HepG2 (cell line): ENCODE measurements around the gene B3GALT6. TPM values are rescaled to one million over a fixed set of nuclear protein-coding genes. Genes with fewer than 3 reads are reported as not detected.

Experiments
- ATAC-seq: fragments of 200-7000 bp; cut with Tn5 transposase; 3 replicates; pipeline ENCODE4 v1.9.1; 2020; ENCODE audit warnings: mild to moderate bottlenecking, moderate library complexity
- BruUV-seq: library from RNA; stranded (reverse); fragments of 400-500 nt; replicated peaks from 2 replicates; lab custom pipeline; 2021; lab: Mats Ljungman, UMichigan
- CTCF ChIA-PET: fragments of 300-600 bp; formaldehyde crosslinking; extraction: SDS; loops from one replicate; lab custom pipeline; 2021; ENCODE audit warnings: low total read pairs, inconsistent platforms, low intra/inter-chr PET ratio; lab: Yijun Ruan, JAX
- POLR2A ChIA-PET: fragments of 350-600 bp; sonication (Branson Sonifier 250); formaldehyde crosslinking; loops from one replicate; lab custom pipeline; 2020; ENCODE audit warnings: antibody characterized with exemption, inconsistent platforms; lab: Yijun Ruan, JAX
- DNase-seq: peaks from one replicate; pipeline ENCODE4 v3.0.0-alpha.2; 2015; ENCODE audit warnings: low spot score
- FAIRE-seq: peaks from 3 replicates; lab custom pipeline; 2011; peaks lifted over from hg19 to GRCh38; lab: Jason Lieb, UNC
- H2AFZ ChIP-seq: one replicate; pipeline ENCODE4 v1.6.1; 2011; ENCODE audit warnings: low read length, inconsistent platforms
- H3K27ac ChIP-seq: fragments of 300-600 bp; 3 replicates; pipeline ENCODE4 v1.8.0; 2011; ENCODE audit warnings: mixed run types, mild to moderate bottlenecking, mixed read lengths, low read length, inconsistent platforms; ENCODE audit not compliant: insufficient read depth; ENCODE audit errors: extremely low read length
- H3K27me3 ChIP-seq, 2 experiments: fragments of 200-600 bp in 1 of 2; 2 replicates in 1 of 2; 3 replicates in 1 of 2; pipeline versions ENCODE4 v1.6.0 to v1.8.0; 2011; ENCODE audit warnings: low read length in 2 of 2, mild to moderate bottlenecking in 2 of 2, moderate library complexity in 2 of 2, inconsistent platforms in 1 of 2; ENCODE audit not compliant: insufficient read depth in 2 of 2, control insufficient read depth in 1 of 2
- H3K36me3 ChIP-seq, 2 experiments: fragments of 200-600 bp in 1 of 2; replicated peaks in 1 of 2; 2 replicates in 1 of 2; 3 replicates in 1 of 2; pipeline versions ENCODE4 v1.5.1 to v1.8.0; 2011; ENCODE audit warnings: low read length in 2 of 2, inconsistent platforms in 1 of 2; ENCODE audit not compliant: insufficient read depth in 2 of 2, control insufficient read depth in 1 of 2
- H3K4me1 ChIP-seq: 2 replicates; pipeline ENCODE4 v1.5.1; 2012; ENCODE audit warnings: low read length, inconsistent platforms; ENCODE audit not compliant: insufficient read depth
- H3K4me2 ChIP-seq: 2 replicates; pipeline ENCODE4 v1.6.0; 2011; ENCODE audit warnings: low read depth, low read length, inconsistent platforms
- H3K4me3 ChIP-seq, 3 experiments: fragments of 200-600 bp in 1 of 3; sonication (generic), shearing (Covaris generic) in 1 of 3; replicated peaks in 1 of 3; 2 replicates each; pipeline ENCODE4 v1.5.1; 2011 to 2016; ENCODE audit warnings: low read length in 3 of 3, inconsistent platforms in 2 of 3, low read depth in 2 of 3, mild to moderate bottlenecking in 2 of 3, control low read depth in 1 of 3, mixed read lengths in 1 of 3; ENCODE audit not compliant: insufficient read depth in 1 of 3
- H3K79me2 ChIP-seq: one replicate; pipeline ENCODE4 v1.6.1; 2011; ENCODE audit warnings: low read length, inconsistent platforms; ENCODE audit not compliant: insufficient read depth
- H3K9ac ChIP-seq: 2 replicates; pipeline ENCODE4 v1.6.0; 2011; ENCODE audit warnings: mild to moderate bottlenecking, low read depth, low read length, inconsistent platforms; ENCODE audit not compliant: insufficient read depth
- H3K9me3 ChIP-seq: 2 replicates; pipeline ENCODE4 v1.5.1; 2012; ENCODE audit warnings: mild to moderate bottlenecking, low read length
- H4K20me1 ChIP-seq: 2 replicates; pipeline ENCODE4 v1.6.0; 2011; ENCODE audit warnings: inconsistent platforms, mild to moderate bottlenecking, low read length, moderate library complexity; ENCODE audit not compliant: insufficient read depth
- HNRNPLL ChIP-seq: fragments of 200-400 bp; formaldehyde crosslinking; IDR thresholded peaks from 2 replicates; pipeline ENCODE4 v1.6.1; 2017; ENCODE audit warnings: mild to moderate bottlenecking, low read depth, low read length; ENCODE audit not compliant: poor library complexity, severe bottlenecking
- HOXA5 ChIP-seq: sonication (generic); formaldehyde crosslinking; IDR thresholded peaks from 2 replicates; pipeline ENCODE4 v1.4.0; 2020; ENCODE audit warnings: missing genetic modification reagents
- MED13 ChIP-seq: sonication (generic); formaldehyde crosslinking; IDR thresholded peaks from 2 replicates; pipeline ENCODE4 v1.5.0; 2020; ENCODE audit warnings: missing genetic modification reagents
- NONO ChIP-seq, 2 experiments: fragments of 450-650 bp in 1 of 2; sonication (generic) in 1 of 2; formaldehyde crosslinking in 1 of 2; IDR thresholded peaks in 1 of 2; conservative IDR thresholded peaks in 1 of 2; 2 replicates each; pipeline versions ENCODE4 v1.6.1 to v1.8.0; 2017 to 2022; ENCODE audit warnings: mild to moderate bottlenecking in 1 of 2, missing genetic modification reagents in 1 of 2, moderate library complexity in 1 of 2
- RCOR2 ChIP-seq: IDR thresholded peaks from 2 replicates; pipeline ENCODE4 v1.6.1; 2016; ENCODE audit warnings: missing biosample characterization, missing genetic modification reagents
- TCF12 ChIP-seq, 2 experiments: fragments of 450-650 bp in 1 of 2; sonication (generic) in 1 of 2; formaldehyde crosslinking in 1 of 2; IDR thresholded peaks; 2 replicates each; pipeline versions ENCODE4 v1.6.1 to v1.8.0; 2017 to 2022; ENCODE audit warnings: antibody characterized with exemption in 1 of 2, mild to moderate bottlenecking in 1 of 2, missing genetic modification reagents in 1 of 2, moderate library complexity in 1 of 2
- ZNF343 ChIP-seq: sonication (generic); formaldehyde crosslinking; IDR thresholded peaks from 2 replicates; pipeline ENCODE4 v1.4.0; 2020; ENCODE audit warnings: mild to moderate bottlenecking, missing genetic modification reagents
- ZSCAN20 ChIP-seq: sonication (generic); formaldehyde crosslinking; IDR thresholded peaks from 2 replicates; pipeline ENCODE4 v1.4.0; 2020; ENCODE audit warnings: missing genetic modification reagents, mild to moderate bottlenecking, borderline replicate concordance
- WGBS: methylation state at CpG from one replicate; pipeline ENCODE4 v1.1.6; 2017; ENCODE audit warnings: low lambda C conversion rate; 5-methylcytosine and 5-hydroxymethylcytosine counted together
- in situ Hi-C: cut with HindIII; loops from 2 replicates; pipeline ENCODE4 v1.10.0; 2017; ENCODE audit warnings: low pct_unique_long_range_greater_than_20kb; ENCODE audit not compliant: extremely low pct_ligation_motif_present
- intact Hi-C: fragments of 100-400 bp; cut with micrococcal nuclease; formaldehyde crosslinking; loops from one replicate; pipeline ENCODE4 v1.10.0; 2022; ENCODE audit not compliant: unreplicated experiment
- polyA plus RNA-seq, 8 experiments: library from polyadenylated mRNA; depleted of rRNA in 3 of 8; stranded (reverse) in 7 of 8; unstranded in 1 of 8; fragments of >200 nt; fragmentation: Illumina TruSeq in 4 of 8; extraction: Trizol in 4 of 8; gene quantifications; 2 replicates each; pipeline versions ENCODE4 v1.2.1 to v1.2.3, GENCODE V29; 2011 to 2016; ENCODE audit warnings: low read depth in 4 of 8, missing spikeins in 1 of 8, mixed read lengths in 1 of 8; ENCODE audit not compliant: insufficient read depth in 1 of 8
- total RNA-seq, 5 experiments: library from RNA; depleted of rRNA; stranded (reverse); fragments of >200 nt; fragmentation: Illumina TruSeq; extraction: Trizol; gene quantifications; 2 replicates each; pipeline ENCODE4 v1.2.3, GENCODE V29; 2016; ENCODE audit warnings: low read depth in 1 of 5

Gene B3GALT6
- total and polyA plus RNA-seq, 2 of the 13 experiments (the other 11 are each of a cell fraction or from before 2014, with no cell fraction given): 3.9 to 14.2 TPM

GRCh38 chr1:1208713-1209433 is 23.2 kb upstream of the B3GALT6 start:
- no peak for FAIRE-seq
- no peak for ATAC-seq
- Histone ChIP-seq H3K36me3 (no peaks in the 10 kb centered on the region), H3K27me3 (peaks cover 20 to 80% of the 10 kb centered on the region in 2 experiments; a peak in 4 of 5 replicates), H3K79me2 (no peaks in the 10 kb centered on the region), H3K4me2 (no peak overlapping the region), H3K27ac (no peak overlapping the region), H3K4me1 (no peaks in the 10 kb centered on the region), H3K4me3 (no peak overlapping the region; a peak in 1 of 6 replicates), H4K20me1 (no peaks in the 10 kb centered on the region), H3K9me3 (no peaks in the 10 kb centered on the region), H2AFZ (no peak overlapping the region), H3K9ac (no peak overlapping the region)
- 44% methylated on average over 15 of the region's 38 CpGs for WGBS
- intact Hi-C loops (no loop called here), in situ Hi-C loops (no loop called here)
- DNase-seq: no peak
- BruUV-seq: no TSS peak
- TF ChIP-seq MED13 (CRISPR knock-in tag) (no peak), RCOR2 (CRISPR knock-in tag) (no peak), ZNF343 (no peak), NONO (IDR thresholded peaks at IDR 0.05) (no peak), NONO (CRISPR knock-in tag; conservative IDR thresholded peaks at IDR 0.05) (no peak), HOXA5 (CRISPR knock-in tag) (no peak), HNRNPLL (no peak), ZSCAN20 (CRISPR knock-in tag) (no peak), TCF12 (IDR thresholded peaks at IDR 0.05) (no peak), TCF12 (CRISPR knock-in tag; IDR thresholded peaks at IDR 0.05) (no peak)
- ChIA-PET CTCF (no interaction called here), POLR2A (no interaction called here)
